ENCODE results near the gene ADAMTS2. TPM values are rescaled to one million over a fixed set of nuclear protein-coding genes. Genes with fewer than 3 reads are reported as not detected.

The ADAMTS2 gene
- polyA plus RNA-seq, 3 donors from 2014 or later = 0.03 TPM; not detected in 2

DNA sequence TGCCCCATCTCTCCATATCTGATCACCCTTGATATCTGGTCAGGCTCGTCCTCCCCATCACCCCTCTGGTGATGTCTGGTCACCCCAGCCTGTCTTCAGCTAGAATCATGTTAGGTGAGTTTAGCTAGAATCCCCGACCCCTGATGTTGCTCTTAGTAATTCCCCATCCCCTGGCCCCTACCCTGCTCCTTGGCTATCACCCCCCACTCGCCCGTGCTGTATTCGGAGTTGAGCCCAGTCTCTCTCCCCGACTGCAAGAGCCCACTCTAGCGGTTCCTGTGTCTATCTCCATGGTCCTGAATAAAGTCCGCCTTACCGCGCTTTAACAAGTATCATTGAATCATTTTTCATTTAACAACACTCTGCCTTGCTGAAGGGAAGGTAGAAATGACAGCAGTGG, 33.7 kb downstream of the ADAMTS2 start:
- no peaks in the 10 kb centered on the region for H3K36me3 Mint-ChIP-seq

DNA sequence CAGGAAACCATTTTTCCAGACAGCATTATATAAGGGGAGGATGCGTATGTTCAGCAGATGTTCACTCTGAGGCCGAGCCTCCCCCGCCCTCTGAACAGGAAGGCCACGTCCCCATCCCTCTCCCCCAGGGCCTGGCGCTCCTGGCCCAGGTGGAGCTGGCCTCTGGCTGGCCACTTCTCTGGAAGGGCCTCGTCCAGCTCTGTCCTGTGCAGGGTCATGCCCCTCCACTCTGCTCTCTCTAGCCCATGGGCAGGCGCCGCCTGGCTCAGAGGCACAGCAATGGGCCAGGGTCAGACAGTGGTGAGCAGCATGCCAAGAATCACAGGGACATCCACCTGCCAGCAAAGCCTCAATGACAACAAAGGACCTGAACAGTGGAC, 34.2 kb downstream of the ADAMTS2 start:
- no peak overlapping the region for H3K27ac Mint-ChIP-seq
- no peak for DNase-seq
- peaks cover 0 to 4% (median 0%) of the 10 kb centered on the region in 3 donors for H3K27me3 Mint-ChIP-seq (ENCODE audit: low read depth in 3 of 3)
- no peaks in the 10 kb centered on the region for H3K36me3 Mint-ChIP-seq
- no peak overlapping the region for H3K4me3 Mint-ChIP-seq
- H3K4me1 Mint-ChIP-seq = no peaks in the 10 kb centered on the region
- H3K9me3 Mint-ChIP-seq = peaks cover 0 to 4% (median 0%) of the 10 kb centered on the region in 6 donors

More for the DNA sequence above, 33.7 kb downstream of the ADAMTS2 start:
- no peak overlapping the region for H3K27ac Mint-ChIP-seq
- H3K4me1 Mint-ChIP-seq = no peaks in the 10 kb centered on the region
- no peak for DNase-seq
- H3K27me3 Mint-ChIP-seq (ENCODE audit: low read depth in 3 of 3) = peaks cover 0 to 2% (median 0%) of the 10 kb centered on the region in 3 donors
- H3K4me3 Mint-ChIP-seq = no peak overlapping the region
- H3K9me3 Mint-ChIP-seq = peaks cover 0 to 4% (median 0%) of the 10 kb centered on the region in 6 donors

DNA sequence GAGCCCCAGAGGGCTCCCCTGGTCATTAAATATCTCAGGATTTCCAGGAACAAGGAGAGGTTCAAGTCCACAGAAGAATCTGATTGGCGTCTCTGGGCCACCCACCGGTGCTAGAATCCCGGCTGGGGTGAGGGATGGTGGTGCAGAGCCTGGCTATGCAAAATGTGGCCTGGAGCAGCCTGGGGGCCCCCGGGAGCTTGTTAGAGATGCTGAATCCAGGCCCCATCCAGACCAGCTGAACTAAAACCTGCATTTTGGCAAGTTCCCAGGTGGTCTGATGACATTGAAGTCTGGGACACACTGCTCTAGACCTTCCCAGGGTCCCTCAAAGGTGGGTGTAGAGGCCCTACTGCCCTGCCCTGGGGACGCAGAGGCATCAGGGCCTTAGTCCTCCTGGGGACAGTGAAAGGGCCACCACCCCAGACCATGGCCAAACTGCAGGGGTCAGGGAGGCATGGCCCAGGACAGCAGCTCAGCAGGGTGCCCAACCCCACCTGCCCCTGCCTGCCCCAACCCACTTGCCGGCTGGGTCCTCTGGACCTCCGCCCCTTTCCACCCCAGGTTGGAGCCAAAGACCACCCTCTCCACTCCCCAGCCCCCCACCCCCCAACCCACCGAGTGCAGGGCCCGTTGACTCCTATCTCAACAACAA, 34.7 kb downstream of the ADAMTS2 start:
- Mint-ChIP-seq H3K4me1 (no peaks in the 10 kb centered on the region), H3K9me3 (peaks cover 0 to under 1% (median 0%) of the 10 kb centered on the region in 6 donors), H3K4me3 (no peak overlapping the region), H3K27me3 (ENCODE audit: low read depth in 3 of 3) (peaks cover 0 to 4% (median 0%) of the 10 kb centered on the region in 3 donors), H3K27ac (no peak overlapping the region), H3K36me3 (no peaks in the 10 kb centered on the region)
- no peak for DNase-seq

DNA sequence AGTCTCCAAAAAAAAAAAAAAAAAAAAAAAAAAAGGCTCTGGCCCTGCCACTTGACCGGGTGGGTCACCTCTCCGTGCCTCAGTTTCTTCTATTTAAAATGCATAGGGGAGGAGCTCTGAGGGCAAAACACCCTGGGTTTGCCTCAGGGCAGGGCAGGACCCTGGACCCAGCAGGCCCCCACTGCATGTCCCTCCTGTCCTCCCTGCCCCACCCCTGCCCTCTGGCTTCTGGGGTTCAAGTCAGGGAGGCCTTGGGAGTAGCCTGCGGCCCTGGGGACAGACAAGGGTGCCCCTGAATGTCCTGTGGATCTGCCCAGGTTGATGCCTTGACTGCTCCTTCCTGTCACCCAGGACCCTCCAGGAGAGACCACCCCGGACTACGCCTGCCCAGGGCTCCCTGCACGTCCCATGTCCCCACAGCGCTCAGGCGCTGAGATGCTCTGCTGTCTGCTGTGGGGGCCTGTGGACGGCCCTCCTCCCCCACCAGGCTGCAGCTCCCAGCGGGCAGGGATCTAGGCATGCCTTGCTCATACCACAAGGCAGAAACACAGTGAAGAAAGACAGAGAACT, 35.4 kb downstream of the ADAMTS2 start:
- Mint-ChIP-seq H3K27me3 (ENCODE audit: low read depth in 3 of 3) (peaks cover 0 to 4% (median 0%) of the 10 kb centered on the region in 3 donors), H3K36me3 (no peaks in the 10 kb centered on the region), H3K4me1 (no peaks in the 10 kb centered on the region), H3K9me3 (peaks cover 0 to 5% (median 2%) of the 10 kb centered on the region in 6 donors), H3K27ac (no peak overlapping the region), H3K4me3 (no peak overlapping the region)
- no peak for DNase-seq

DNA sequence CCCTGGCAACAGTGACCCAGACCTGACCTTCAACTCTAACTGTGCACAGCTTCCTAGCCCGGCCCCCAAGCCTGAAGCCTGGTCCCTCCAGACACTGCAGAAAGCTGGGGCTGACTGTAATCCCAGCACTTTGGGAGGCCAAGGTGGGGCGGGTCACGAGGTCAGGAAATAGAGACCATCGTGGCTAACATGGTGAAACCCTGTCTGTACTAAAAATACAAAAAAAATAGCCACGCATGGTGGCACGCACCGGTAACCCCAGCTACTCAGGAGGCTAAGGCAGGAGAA, 35.9 kb downstream of the ADAMTS2 start:
- Mint-ChIP-seq H3K27ac (no peak overlapping the region), H3K4me3 (no peak overlapping the region), H3K36me3 (no peaks in the 10 kb centered on the region), H3K4me1 (no peaks in the 10 kb centered on the region), H3K27me3 (ENCODE audit: low read depth in 3 of 3) (peaks cover 0 to 4% (median 0%) of the 10 kb centered on the region in 3 donors), H3K9me3 (peaks cover 0 to 8% (median 5%) of the 10 kb centered on the region in 6 donors)
- no peak for DNase-seq

DNA sequence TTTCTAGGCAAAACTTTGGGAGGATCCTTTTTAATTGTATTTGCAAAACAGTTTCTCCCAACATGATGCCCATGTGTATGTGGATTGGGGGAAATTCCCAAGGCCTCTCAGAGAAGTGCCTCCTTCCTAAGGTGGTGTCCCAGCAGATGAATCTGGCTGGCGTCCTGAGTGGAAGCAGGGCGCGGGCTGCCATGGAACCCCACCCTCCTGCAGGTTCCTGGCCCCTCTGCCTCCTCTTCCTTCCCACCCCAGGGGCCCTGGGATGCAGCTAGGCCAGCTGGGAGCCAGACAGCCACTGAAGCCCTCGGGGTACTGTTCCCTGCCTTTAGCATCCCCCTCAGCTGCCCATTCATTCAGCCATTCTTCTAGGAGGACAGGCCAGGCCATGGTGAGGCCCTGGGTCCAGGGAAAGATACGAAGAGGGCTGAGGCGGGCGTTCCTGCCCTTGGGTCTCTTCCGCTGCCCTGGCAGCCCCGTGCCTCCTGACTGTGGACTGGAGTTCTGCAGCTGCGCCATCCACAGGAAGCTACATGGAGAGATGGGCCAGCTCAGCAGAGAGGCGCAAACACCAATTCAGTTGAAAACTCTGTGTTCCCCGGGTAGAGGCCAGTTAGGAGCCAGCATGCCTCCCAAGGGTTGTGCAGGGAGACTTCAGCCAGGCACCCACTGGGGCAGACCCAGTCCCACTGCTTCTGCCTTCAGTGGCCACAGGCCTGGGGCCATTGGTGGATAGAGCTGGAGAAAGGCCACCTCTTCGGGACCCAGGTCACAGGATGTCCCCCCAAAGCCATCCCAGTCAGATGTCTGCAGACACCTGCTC, 36.5 kb downstream of the ADAMTS2 start:
- H3K27me3 Mint-ChIP-seq (ENCODE audit: low read depth in 3 of 3) = peaks cover 0 to 4% (median 0%) of the 10 kb centered on the region in 3 donors
- H3K4me3 Mint-ChIP-seq = no peak overlapping the region
- no peaks in the 10 kb centered on the region for H3K36me3 Mint-ChIP-seq
- no peak overlapping the region for H3K27ac Mint-ChIP-seq
- DNase-seq = no peak
- H3K9me3 Mint-ChIP-seq = peaks cover 0 to 12% (median 6%) of the 10 kb centered on the region in 6 donors
- no peaks in the 10 kb centered on the region for H3K4me1 Mint-ChIP-seq

DNA sequence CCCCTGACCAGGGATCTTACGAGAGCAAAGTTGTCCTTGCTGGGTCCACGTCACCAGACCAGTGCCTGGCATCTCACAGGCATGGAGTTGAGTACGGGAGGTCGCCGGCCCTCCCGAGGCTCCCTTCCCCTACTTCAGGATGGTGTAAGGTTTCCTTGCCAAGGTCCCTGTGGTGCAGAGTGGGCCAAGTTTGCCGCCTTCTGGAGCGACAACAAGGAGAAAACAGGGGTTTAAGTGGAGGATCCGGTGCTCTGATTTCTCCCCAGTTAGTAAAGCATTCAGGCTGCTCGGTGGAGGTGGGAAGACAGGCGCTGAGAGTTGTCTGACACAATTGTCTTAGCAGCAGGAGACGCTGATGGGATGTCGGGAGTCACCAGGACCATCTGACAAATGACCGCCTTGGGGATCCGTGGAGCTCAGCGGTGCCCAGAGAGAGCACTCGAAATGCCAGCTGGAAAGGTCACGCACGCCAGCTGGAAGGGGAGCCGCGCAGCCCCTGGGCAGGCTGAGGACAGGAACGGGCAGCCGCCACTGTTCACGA, 37.3 kb downstream of the ADAMTS2 start:
- DNase-seq = no peak

DNA sequence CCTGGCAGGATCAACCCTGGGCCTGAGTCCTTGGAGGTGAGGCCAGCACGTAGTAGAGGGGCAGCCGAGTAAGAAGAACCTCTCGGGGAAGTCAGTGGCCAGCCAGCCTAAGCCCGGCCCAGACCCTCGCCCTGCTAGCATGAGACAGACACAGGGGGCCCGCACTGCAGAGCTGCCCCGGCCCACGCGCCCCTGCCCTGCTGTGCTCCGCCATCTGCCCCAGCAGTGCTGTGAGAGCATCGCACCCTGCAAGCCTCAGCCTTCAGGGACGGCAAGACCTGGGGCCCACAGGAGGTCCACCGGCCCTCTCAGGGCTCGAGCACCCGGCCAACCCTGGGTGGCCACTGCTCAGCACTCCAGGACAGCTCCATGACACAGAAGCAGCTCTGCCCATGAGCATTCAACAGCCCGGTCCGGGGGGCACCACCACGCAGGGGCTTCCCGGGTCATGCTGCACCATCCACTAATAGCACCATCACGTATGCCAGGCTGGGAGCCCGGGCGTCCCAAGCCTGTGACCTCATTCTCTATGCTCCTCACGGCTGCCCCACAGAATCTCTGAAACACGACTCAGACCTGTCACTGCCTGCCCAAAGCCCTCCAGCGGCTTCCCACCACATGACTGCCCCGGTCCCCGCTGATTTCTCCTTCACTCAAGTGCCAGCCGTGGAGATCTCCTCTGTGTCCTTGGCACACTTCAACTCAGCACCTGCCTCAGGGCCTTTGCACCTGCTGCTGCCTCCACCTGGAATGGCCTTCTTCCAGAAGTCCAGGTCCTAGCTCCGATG, 38.1 kb downstream of the ADAMTS2 start:
- no peak for DNase-seq
- Mint-ChIP-seq H3K27ac (no peak overlapping the region), H3K4me1 (no peaks in the 10 kb centered on the region)

More for the DNA sequence above, 37.3 kb downstream of the ADAMTS2 start:
- H3K9me3 Mint-ChIP-seq = peaks cover 0 to 12% (median 6%) of the 10 kb centered on the region in 6 donors
- no peak overlapping the region for H3K4me3 Mint-ChIP-seq
- no peaks in the 10 kb centered on the region for H3K36me3 Mint-ChIP-seq
- H3K27me3 Mint-ChIP-seq (ENCODE audit: low read depth in 3 of 3) = peaks cover 0 to 4% (median 0%) of the 10 kb centered on the region in 3 donors
- no peaks in the 10 kb centered on the region for H3K4me1 Mint-ChIP-seq
- no peak overlapping the region for H3K27ac Mint-ChIP-seq

DNA sequence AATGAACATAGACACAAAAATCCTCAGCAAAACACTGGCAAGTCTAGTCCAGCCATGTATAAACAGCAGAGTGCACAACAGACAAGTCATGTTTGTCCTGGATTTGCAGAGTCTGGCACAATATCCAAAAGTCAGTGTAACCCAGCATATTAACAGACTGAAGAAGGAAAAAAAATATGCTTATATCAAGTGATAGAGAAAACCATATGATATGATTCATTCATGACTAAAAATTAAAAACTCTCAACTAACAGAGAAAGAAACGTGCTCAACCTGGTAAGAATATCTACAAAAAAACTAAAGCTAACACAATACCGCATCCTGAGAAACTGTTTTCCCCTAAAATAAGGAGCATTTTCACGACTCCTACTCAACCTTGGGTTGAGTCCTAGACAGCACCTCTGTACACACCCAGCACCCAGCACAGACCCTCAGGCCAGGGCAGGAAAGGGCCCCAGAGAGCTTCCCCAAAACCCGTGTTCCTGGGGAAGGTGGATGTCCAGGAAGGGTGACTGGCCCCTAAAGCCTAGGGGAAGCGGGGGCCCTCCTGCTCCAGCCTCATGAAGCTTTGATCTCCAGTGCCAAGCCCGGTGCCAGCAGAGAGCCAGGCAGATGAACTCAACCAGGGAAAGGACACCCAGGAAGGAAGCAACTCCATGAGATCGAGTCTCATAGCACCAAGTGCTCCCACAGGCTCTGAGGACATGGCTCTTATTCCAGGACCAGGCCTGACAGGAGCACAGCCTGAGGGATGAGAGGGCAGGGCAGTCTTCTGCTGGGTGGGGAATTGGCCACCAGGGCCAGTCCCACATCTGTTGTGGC, 38.9 kb downstream of the ADAMTS2 start:
- DNase-seq = no peak
- Mint-ChIP-seq H3K4me3 (no peak overlapping the region), H3K4me1 (no peaks in the 10 kb centered on the region), H3K27ac (no peak overlapping the region), H3K9me3 (peaks cover 0 to 12% (median 6%) of the 10 kb centered on the region in 6 donors), H3K36me3 (no peaks in the 10 kb centered on the region), H3K27me3 (ENCODE audit: low read depth in 3 of 3) (peaks cover 0 to 3% (median 0%) of the 10 kb centered on the region in 3 donors)

More for the DNA sequence above, 38.1 kb downstream of the ADAMTS2 start:
- peaks cover 0 to 5% (median 0%) of the 10 kb centered on the region in 3 donors for H3K27me3 Mint-ChIP-seq (ENCODE audit: low read depth in 3 of 3)
- no peak overlapping the region for H3K4me3 Mint-ChIP-seq
- H3K9me3 Mint-ChIP-seq = peaks cover 0 to 12% (median 6%) of the 10 kb centered on the region in 6 donors
- H3K36me3 Mint-ChIP-seq = no peaks in the 10 kb centered on the region

DNA sequence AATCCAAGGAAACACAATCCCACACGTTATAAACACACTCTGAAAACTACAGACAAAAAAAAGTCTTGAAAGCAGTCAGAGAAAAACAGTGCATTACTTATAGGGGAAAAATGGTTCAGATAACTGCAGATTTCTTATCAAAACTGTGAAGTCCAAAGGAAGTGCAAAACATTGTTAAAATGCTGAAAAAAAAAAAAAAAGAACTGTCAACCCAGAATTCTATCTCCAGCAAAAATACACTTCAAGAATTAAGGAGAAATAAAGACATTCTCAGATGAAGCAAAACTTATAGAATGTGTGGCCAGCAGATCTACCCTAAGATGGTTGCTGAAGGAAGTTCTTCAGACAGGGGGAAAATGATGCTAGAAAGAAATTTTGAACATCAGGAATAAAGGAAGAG, 40.4 kb downstream of the ADAMTS2 start:
- Mint-ChIP-seq H3K9me3 (peaks cover 0 to 12% (median 6%) of the 10 kb centered on the region in 6 donors), H3K27me3 (ENCODE audit: low read depth in 3 of 3) (peaks cover 0 to 3% (median 0%) of the 10 kb centered on the region in 3 donors), H3K36me3 (no peaks in the 10 kb centered on the region), H3K27ac (no peak overlapping the region), H3K4me1 (no peaks in the 10 kb centered on the region), H3K4me3 (no peak overlapping the region)
- DNase-seq = no peak

DNA sequence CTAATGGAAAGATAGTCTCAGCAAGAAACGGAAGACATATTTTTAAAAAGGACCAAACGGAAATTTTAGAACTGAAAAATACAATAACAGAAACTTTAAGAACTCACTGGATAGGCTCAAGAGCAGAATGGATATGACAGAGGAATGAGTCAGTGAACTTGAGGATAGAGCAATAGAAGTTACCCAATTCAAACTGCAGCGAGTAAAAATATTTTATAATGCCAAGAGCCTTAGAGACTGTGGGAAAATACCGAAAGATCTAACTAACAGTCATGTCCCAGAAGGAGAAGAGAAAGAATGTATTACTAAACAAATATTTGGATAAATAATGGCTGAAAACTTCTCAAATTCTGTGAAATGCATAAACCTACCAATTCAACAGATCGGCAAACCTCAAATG, 40.8 kb downstream of the ADAMTS2 start:
- Mint-ChIP-seq H3K27ac (no peak overlapping the region), H3K4me3 (no peak overlapping the region), H3K4me1 (no peaks in the 10 kb centered on the region), H3K9me3 (peaks cover 0 to 12% (median 6%) of the 10 kb centered on the region in 6 donors), H3K36me3 (no peaks in the 10 kb centered on the region), H3K27me3 (ENCODE audit: low read depth in 3 of 3) (peaks cover 0 to 3% (median 0%) of the 10 kb centered on the region in 3 donors)
- no peak for DNase-seq

DNA sequence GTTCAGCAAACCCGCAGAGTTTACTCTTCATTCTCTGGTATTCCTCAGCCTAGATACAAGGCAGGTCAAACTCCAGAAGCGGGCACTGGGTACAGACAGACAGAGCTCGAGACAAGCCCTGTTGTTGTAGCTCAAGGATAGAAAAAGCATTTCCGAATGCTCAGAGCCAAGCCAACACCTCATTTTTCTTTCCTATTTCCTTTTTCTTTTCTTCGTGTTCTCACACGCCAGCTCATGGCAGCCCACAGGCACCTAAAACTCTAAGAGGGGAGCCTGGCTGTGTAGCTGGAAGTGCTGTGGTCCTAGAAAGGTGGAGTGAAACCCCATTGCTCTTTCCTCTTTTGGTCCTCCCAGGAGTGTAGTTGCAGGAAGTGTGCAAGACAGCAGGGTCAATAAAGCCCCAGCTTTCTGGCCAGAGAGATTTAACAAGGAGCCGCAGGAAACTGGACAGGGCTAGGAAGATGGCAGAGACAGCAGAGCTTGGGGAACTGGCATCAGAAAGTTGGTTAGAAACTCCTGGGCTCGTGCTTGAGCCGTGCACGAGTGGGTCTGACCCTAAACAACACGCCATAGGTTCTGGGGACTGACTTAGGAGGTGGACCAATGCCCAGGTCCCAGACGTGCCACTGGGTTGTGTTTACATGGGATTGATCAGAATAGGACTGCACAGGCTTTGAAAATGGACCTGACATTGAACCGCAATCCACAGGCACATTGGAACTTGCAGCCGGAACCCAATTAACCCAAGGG, 41.6 kb downstream of the ADAMTS2 start:
- H3K27ac Mint-ChIP-seq = no peak overlapping the region
- peaks cover 0 to 3% (median 0%) of the 10 kb centered on the region in 3 donors for H3K27me3 Mint-ChIP-seq (ENCODE audit: low read depth in 3 of 3)
- no peak overlapping the region for H3K4me3 Mint-ChIP-seq
- peaks cover 0 to 12% (median 6%) of the 10 kb centered on the region in 6 donors for H3K9me3 Mint-ChIP-seq
- no peak for DNase-seq
- H3K4me1 Mint-ChIP-seq = no peaks in the 10 kb centered on the region
- H3K36me3 Mint-ChIP-seq = no peaks in the 10 kb centered on the region
